ENCODE data around the gene AKT1S1. TPM values are rescaled to one million over a fixed set of nuclear protein-coding genes. Genes with fewer than 3 reads are reported as not detected.
A peak's percentile ranks its signal among the peaks of the same experiment; 100 is the strongest.

The AKT1S1 gene
- total RNA-seq, 1 donor: 14.4 TPM

DNA sequence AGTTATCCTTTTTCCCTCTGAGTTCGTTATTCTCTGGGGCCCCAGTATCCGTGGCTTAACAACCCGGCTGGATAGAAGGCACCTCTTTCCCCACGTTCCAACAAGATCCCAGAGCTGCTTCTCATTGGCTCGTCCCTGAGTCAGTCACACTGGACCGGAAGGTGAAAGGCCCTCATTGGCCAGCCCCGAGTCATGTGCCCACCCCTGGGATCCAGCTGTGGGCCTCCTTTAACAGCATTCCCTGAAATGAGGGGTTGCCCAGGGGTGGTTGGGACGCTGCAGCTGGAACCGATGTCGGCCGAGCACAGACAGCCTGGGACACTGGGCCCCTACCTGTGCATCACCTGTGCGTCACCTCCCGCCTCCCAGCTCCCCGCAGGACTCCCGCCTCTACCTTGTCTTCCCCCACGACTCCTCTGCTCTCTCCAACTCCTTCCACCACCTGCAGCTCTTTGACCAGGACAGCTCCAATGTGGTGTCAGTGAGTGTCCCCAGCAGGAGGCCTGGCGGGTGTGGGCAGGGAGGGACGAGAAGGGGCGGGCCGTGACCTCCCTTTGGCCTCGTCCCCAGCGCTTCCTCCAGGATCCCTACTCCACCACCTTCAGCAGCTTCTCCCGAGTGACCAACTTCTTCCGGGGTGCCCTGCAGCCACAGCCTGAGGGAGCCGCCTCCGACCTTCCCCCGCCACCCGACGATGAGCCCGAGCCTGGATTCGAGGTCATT lies 4.7 kb upstream of the AKT1S1 start:
- TF ChIP-seq, protein P1, sequence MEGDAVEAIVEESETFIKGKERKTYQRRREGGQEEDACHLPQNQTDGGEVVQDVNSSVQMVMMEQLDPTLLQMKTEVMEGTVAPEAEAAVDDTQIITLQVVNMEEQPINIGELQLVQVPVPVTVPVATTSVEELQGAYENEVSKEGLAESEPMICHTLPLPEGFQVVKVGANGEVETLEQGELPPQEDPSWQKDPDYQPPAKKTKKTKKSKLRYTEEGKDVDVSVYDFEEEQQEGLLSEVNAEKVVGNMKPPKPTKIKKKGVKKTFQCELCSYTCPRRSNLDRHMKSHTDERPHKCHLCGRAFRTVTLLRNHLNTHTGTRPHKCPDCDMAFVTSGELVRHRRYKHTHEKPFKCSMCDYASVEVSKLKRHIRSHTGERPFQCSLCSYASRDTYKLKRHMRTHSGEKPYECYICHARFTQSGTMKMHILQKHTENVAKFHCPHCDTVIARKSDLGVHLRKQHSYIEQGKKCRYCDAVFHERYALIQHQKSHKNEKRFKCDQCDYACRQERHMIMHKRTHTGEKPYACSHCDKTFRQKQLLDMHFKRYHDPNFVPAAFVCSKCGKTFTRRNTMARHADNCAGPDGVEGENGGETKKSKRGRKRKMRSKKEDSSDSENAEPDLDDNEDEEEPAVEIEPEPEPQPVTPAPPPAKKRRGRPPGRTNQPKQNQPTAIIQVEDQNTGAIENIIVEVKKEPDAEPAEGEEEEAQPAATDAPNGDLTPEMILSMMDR (IDR thresholded peaks at IDR 0.05; ENCODE audit: insufficient read depth, low read length): no peak
- no peak for DNase-seq (ENCODE audit: low read depth)
- H3K4me3 ChIP-seq (ENCODE audit: low read depth, low read length): no peak overlapping the region

DNA sequence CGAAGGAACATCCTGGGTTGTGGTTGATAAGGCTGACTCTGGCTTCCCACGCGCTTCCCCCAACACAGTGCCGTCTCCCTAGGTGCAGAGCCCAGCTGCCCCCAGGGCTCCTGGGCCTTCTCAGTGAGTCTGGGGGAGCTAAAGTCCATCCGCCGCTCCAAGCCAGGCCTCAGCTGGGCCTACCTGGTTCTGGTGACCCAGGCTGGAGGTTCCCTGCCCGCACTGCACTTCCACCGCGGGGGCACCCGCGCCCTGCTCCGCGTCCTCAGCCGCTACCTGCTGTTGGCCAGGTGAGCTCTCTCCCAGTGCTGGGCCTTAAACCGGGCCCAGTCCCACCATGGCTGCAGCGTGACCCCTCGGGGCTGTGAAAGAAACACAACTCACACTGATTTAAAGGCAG lies 4.0 kb upstream of the AKT1S1 start:
- DNase-seq (ENCODE audit: low read depth): no peak
- no peak overlapping the region for H3K4me3 ChIP-seq (ENCODE audit: low read depth, low read length)
- TF ChIP-seq, protein P1 (IDR thresholded peaks at IDR 0.05; ENCODE audit: insufficient read depth, low read length): no peak

DNA sequence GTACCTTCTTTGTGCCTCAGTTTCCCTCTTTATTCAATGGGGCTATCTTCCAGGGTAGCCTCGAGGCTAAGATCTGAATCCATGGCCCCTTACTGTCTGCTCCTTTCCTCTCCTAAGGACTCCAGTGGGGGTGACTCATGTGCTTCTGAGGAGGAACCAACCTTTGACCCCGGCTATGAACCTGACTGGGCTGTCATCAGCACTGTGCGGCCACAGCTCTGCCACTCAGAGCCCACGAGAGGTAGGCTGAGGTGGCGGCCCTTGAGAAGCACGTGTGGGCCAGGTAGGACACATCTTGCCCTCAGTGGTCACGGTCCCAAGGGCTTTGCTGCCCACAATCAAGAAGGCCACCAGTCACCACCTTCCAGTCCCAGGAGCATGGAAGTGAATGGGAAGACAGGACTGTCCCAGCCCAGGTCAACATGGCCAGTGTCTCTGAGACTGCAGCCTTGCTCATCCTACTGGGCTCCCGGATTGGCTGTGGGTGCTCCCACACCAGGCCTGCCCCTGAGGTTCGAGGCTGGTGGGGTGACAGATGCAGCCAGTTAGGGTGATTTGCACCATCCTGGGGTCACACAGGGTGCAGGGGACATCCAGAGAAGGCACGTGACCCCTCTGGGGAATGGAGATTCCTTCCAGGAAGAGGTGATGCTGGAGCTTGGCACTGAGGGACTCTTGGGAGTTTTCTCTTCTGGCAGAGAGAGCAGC lies 3.2 kb upstream of the AKT1S1 start:
- DNase-seq (ENCODE audit: low read depth): no peak
- no peak overlapping the region for H3K4me3 ChIP-seq (ENCODE audit: low read depth, low read length)
- TF ChIP-seq, protein P1 (IDR thresholded peaks at IDR 0.05; ENCODE audit: insufficient read depth, low read length): no peak

DNA sequence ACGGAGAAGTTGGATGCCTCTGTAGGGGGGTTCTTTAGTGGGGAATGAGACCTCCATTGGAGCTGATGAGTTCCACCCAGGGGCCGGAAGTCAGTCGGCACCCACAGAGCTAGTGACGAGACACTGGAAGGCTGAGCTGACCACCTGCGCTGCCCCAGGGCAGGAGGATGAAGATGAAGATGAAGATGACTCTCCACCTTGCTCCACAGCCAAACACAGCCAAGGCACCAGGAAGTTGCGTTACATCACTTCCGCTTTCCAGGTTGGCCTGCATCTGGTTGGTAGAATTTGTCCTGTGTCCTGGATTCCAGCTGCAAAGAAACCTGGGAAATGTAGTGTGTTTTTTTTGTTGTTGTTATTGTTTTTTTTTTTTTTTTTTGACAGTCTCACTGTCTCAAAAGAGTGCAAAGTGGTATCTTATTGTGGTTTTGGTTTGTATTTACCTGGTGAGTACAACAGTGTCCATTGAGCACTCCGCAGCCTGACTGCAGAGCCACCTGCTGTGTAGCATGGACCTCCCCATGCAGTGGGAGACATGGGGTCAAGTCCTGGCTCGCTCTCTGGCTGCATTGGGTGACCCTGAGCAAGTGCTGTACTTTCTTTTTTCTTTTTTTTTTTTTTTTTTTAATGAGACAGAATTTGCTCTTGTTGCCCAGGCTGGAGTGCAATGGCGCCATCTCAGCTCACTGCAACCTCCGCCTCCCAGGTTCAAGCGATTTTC lies 2.2 kb upstream of the AKT1S1 start:
- no peak overlapping the region for H3K4me3 ChIP-seq (ENCODE audit: low read depth, low read length)
- DNase-seq (ENCODE audit: low read depth): no peak
- TF ChIP-seq, protein P1 (IDR thresholded peaks at IDR 0.05; ENCODE audit: insufficient read depth, low read length): no peak

DNA sequence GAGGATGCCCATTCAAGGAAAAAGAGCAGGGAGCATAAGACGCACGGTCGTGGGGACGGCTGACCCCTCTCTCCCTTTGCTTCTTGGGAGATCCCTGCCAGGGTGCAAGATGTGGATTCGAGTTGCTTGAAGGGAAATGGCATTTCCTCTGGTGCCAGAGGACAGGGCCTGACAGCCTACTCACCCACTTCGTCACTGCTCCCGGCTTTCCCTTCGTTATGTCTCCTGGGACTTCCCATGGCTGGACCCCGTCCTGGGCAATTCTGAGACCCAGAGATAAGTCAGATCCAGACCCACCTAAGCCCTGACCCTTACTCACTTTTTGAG lies 1.6 kb upstream of the AKT1S1 start:
- no peak for DNase-seq (ENCODE audit: low read depth)
- H3K4me3 ChIP-seq (ENCODE audit: low read depth, low read length): peak overlapping the region; percentile 95
- TF ChIP-seq, protein P1 (IDR thresholded peaks at IDR 0.05; ENCODE audit: insufficient read depth, low read length): no peak

DNA sequence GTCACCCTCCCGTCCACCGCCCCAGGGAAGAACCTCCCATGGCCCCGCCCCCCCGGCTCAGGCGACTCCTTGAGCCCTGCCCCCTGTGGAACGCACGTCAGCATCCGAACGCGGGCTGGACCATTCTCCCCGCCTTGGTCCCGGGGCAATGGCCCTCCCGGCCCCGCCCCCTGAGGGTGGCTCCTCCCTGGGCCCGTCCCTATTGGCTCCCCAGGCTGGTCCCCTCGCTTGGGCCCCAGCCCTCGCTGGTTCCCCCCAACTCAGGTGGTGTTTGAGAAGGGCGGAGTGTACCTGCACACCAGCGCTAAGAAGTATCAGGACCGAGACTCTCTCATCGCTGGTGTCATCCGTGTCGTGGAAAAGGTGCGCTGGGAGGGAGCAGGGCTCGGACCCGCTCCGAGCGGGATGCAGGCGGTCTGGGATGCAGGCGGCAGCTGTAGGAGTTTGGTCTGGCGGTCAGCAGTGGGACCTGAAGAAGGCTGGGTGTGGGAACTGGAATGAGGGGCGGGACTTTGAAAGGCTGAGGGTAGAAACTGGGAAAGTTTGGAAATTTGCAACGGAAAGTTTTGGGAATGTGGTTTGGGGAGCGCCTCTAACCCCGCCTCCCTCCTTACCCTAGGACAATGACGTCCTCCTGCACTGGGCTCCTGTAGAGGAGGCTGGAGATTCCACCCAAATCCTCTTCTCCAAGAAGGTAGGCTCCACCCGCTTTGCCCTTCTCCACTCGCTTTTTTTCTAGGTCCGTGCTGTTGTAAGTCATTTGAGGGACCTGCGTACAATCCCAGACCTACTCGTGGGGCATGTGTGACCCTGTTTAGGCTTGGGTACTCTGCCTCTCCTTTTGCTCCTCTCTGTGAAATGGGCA lies 956 bp upstream of the AKT1S1 start:
- peak overlapping the region; percentile 95 for H3K4me3 ChIP-seq (ENCODE audit: low read depth, low read length)
- TF ChIP-seq, protein P1 (IDR thresholded peaks at IDR 0.05; ENCODE audit: insufficient read depth, low read length): no peak
- peak; percentile 96 for DNase-seq (ENCODE audit: low read depth)
